ENCODE results near the gene DHRS9.

The DHRS9 gene

DNA sequence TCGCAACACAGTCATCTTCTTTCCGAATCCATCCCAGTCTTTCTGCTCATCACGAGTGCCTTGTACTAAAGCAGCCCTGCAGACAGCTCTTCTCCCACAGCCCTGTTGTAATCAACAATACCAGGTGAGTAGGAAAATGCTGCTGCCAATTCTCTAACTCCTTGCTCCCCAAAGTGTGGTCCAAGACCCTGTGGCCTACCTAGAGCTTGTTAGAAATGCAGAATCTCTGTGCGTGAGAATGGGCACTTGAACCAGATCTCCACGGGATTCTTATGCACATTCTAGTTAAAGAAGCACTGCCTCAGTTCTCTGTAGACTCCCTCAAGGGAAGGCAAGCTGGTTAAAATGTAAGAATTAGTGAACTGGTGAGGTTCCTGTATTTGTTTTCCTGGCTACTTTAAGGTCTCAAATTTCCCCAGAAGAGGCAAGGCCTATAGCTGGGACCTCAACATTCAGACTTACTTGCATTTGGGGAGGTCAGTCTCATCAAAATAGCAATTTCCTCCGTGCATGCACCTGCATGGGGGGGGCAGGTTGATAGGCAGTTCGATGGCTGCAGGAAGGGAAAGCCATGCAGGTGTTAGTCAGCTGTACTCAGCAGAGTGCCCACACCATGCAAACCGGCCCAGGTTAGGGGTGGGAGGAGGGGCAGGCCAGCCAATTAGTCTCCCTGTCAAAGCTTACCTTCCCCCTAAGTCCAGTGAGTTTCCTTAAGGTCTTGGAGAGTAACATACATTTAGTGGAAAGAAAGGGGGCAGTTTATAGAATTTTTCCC, 70.8 kb downstream of the DHRS9 start:
- Histone ChIP-seq H3K36me3 (ENCODE audit: insufficient read depth, low read length) (no peaks in the 10 kb centered on the region), H3K27me3 (ENCODE audit: insufficient read depth, low read length, poor library complexity, severe bottlenecking) (no peaks in the 10 kb centered on the region), H3K4me2 (ENCODE audit: low read depth, low read length, poor library complexity, severe bottlenecking) (no peak overlapping the region), H3F3A (ENCODE audit: low read depth) (no peaks in the 10 kb centered on the region), H4K20me1 (ENCODE audit: insufficient read depth, low read length, poor library complexity, severe bottlenecking) (no peaks in the 10 kb centered on the region), H3K4me1 (ENCODE audit: insufficient read depth, low read length, poor library complexity, severe bottlenecking) (no peaks in the 10 kb centered on the region), H3K9me3 (ENCODE audit: insufficient read depth, low read depth, low read length) (no peaks in the 10 kb centered on the region), H3K4me3 (ENCODE audit: low read length, poor library complexity, severe bottlenecking) (no peak overlapping the region), H2AFZ (ENCODE audit: low read length) (no peak overlapping the region), H3K9me2 (replicated peaks; ENCODE audit: low read depth, low read length) (no peaks in the 10 kb centered on the region), H3K9ac (ENCODE audit: low read depth, low read length, poor library complexity, severe bottlenecking) (no peak overlapping the region), H3K79me2 (ENCODE audit: insufficient read depth, low read length) (no peaks in the 10 kb centered on the region)
- TF ChIP-seq, protein P1, sequence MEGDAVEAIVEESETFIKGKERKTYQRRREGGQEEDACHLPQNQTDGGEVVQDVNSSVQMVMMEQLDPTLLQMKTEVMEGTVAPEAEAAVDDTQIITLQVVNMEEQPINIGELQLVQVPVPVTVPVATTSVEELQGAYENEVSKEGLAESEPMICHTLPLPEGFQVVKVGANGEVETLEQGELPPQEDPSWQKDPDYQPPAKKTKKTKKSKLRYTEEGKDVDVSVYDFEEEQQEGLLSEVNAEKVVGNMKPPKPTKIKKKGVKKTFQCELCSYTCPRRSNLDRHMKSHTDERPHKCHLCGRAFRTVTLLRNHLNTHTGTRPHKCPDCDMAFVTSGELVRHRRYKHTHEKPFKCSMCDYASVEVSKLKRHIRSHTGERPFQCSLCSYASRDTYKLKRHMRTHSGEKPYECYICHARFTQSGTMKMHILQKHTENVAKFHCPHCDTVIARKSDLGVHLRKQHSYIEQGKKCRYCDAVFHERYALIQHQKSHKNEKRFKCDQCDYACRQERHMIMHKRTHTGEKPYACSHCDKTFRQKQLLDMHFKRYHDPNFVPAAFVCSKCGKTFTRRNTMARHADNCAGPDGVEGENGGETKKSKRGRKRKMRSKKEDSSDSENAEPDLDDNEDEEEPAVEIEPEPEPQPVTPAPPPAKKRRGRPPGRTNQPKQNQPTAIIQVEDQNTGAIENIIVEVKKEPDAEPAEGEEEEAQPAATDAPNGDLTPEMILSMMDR (conservative IDR thresholded peaks at IDR 0.05; ENCODE audit: low read length): no peak
- no peak for TF ChIP-seq EZH2phosphoT487 (IDR thresholded peaks at IDR 0.05; ENCODE audit: borderline replicate concordance)

DNA sequence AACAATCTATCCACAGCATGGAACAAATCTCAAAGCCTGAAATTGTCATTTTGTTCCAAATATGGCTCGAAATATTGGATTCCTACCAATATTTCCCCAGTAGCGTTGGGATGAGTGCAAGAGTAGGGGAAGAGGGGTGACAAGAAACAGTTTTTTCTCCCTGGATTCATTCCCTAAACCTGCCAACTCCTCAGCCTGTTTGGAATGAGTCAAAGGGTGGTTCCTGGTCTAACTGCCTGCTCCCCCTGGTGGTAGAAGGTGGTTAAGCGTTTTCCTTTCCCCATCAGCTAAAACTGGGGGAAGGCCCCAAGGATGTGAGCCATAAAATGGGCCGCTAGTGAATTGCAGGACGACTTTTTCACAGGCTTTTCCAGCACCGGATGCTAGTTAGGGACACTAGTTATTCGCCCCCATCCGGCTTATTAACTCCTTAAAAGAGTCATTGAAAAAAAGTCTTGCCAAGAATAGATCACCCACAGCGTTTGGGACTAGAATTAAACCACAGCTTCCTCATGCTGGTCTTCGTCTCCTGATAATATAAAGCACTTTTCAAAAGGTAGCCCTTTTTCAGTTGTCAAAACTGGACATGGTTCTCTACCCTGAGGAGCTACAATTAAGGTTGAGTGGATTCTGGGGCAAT, 72.5 kb downstream of the DHRS9 start:
- no peak overlapping the region for H2AFZ ChIP-seq (ENCODE audit: low read length)
- H3F3A ChIP-seq (ENCODE audit: low read depth): no peaks in the 10 kb centered on the region
- no peak overlapping the region for H3K4me3 ChIP-seq (ENCODE audit: low read length, poor library complexity, severe bottlenecking)
- no peaks in the 10 kb centered on the region for H3K36me3 ChIP-seq (ENCODE audit: insufficient read depth, low read length)
- no peaks in the 10 kb centered on the region for H3K79me2 ChIP-seq (ENCODE audit: insufficient read depth, low read length)
- H3K9ac ChIP-seq (ENCODE audit: low read depth, low read length, poor library complexity, severe bottlenecking): no peak overlapping the region
- TF ChIP-seq EZH2phosphoT487 (IDR thresholded peaks at IDR 0.05; ENCODE audit: borderline replicate concordance): no peak
- TF ChIP-seq, protein P1 (conservative IDR thresholded peaks at IDR 0.05; ENCODE audit: low read length): peak; percentile 97
- H3K4me1 ChIP-seq (ENCODE audit: insufficient read depth, low read length, poor library complexity, severe bottlenecking): no peaks in the 10 kb centered on the region
- H3K27me3 ChIP-seq (ENCODE audit: insufficient read depth, low read length, poor library complexity, severe bottlenecking): no peaks in the 10 kb centered on the region
- no peak overlapping the region for H3K4me2 ChIP-seq (ENCODE audit: low read depth, low read length, poor library complexity, severe bottlenecking)
- no peaks in the 10 kb centered on the region for H3K9me3 ChIP-seq (ENCODE audit: insufficient read depth, low read depth, low read length)
- no peaks in the 10 kb centered on the region for H3K9me2 ChIP-seq (replicated peaks; ENCODE audit: low read depth, low read length)
- H4K20me1 ChIP-seq (ENCODE audit: insufficient read depth, low read length, poor library complexity, severe bottlenecking): no peaks in the 10 kb centered on the region

DNA sequence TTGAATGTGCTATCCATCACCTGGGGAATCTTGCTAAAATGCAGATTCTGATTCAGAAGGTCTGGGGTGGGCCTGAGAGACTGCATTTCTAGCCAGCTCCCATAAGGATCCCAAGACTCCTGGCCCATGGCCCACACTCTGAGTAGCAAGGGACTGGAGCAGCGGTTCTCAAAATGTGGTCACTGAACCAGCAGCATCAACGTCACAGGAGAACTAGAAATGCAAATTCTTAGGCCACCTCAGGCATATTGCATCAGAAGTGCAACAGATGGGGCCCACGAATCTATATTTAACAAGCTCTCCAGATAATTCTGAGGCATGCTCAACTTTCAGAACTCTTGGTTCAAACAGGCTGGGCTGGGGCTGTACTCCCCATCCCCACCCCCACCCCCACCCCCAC, 74.6 kb downstream of the DHRS9 start:
- no peak for TF ChIP-seq EZH2phosphoT487 (IDR thresholded peaks at IDR 0.05; ENCODE audit: borderline replicate concordance)
- TF ChIP-seq, protein P1 (conservative IDR thresholded peaks at IDR 0.05; ENCODE audit: low read length): no peak
- H4K20me1 ChIP-seq (ENCODE audit: insufficient read depth, low read length, poor library complexity, severe bottlenecking): no peaks in the 10 kb centered on the region
- no peaks in the 10 kb centered on the region for H3K36me3 ChIP-seq (ENCODE audit: insufficient read depth, low read length)
- H3K4me3 ChIP-seq (ENCODE audit: low read length, poor library complexity, severe bottlenecking): no peak overlapping the region
- H3K9ac ChIP-seq (ENCODE audit: low read depth, low read length, poor library complexity, severe bottlenecking): no peak overlapping the region
- H2AFZ ChIP-seq (ENCODE audit: low read length): no peak overlapping the region
- no peaks in the 10 kb centered on the region for H3K79me2 ChIP-seq (ENCODE audit: insufficient read depth, low read length)
- H3F3A ChIP-seq (ENCODE audit: low read depth): no peaks in the 10 kb centered on the region
- H3K4me1 ChIP-seq (ENCODE audit: insufficient read depth, low read length, poor library complexity, severe bottlenecking): no peaks in the 10 kb centered on the region
- H3K27me3 ChIP-seq (ENCODE audit: insufficient read depth, low read length, poor library complexity, severe bottlenecking): no peaks in the 10 kb centered on the region
- no peaks in the 10 kb centered on the region for H3K9me2 ChIP-seq (replicated peaks; ENCODE audit: low read depth, low read length)
- H3K9me3 ChIP-seq (ENCODE audit: insufficient read depth, low read depth, low read length): no peaks in the 10 kb centered on the region
- no peak overlapping the region for H3K4me2 ChIP-seq (ENCODE audit: low read depth, low read length, poor library complexity, severe bottlenecking)
